Measurements from ENCODE around the gene TIFAB.

TIFAB gene

DNA sequence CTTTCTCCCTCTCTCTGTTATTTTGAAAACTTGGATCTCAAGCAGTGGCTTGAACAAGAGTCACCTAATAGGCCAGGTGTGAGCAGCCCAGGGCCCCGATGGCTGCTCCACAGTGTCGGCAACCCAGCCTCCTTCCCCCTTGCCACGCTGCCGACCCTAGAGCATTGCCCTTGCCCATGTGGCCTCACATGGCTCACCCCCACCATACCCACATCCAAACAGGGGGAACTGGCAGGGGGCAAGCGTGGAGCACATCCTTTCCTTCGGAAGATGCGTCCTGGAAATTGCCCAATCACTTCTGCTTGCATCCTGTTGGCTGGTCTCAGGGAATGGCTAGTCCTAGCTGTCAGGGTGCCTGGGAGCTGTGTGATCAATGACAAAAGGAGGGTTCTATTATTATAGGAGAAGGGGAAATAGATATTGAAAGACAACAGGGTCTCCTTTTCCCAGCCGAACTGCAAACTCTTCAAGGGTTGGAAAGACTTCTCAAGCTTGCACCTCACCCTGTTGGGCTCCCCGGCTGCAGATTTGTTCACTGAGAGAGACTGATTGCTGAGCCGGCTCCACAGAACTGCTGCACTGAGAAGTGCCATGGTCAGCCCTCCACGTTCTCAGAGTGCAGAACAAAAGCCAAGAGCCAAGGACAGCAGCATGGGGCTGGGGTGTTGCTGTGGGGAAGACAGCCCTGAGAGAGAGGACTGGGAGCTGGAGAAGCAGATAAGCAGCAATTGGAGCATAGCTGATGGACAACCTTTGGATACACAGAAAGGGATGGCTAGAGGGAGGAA, 8.3 kb upstream of the TIFAB start:
- TF ChIP-seq, protein P1, sequence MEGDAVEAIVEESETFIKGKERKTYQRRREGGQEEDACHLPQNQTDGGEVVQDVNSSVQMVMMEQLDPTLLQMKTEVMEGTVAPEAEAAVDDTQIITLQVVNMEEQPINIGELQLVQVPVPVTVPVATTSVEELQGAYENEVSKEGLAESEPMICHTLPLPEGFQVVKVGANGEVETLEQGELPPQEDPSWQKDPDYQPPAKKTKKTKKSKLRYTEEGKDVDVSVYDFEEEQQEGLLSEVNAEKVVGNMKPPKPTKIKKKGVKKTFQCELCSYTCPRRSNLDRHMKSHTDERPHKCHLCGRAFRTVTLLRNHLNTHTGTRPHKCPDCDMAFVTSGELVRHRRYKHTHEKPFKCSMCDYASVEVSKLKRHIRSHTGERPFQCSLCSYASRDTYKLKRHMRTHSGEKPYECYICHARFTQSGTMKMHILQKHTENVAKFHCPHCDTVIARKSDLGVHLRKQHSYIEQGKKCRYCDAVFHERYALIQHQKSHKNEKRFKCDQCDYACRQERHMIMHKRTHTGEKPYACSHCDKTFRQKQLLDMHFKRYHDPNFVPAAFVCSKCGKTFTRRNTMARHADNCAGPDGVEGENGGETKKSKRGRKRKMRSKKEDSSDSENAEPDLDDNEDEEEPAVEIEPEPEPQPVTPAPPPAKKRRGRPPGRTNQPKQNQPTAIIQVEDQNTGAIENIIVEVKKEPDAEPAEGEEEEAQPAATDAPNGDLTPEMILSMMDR (IDR thresholded peaks at IDR 0.05; ENCODE audit: low read depth, low read length) = no peak
- no peak for DNase-seq (ENCODE audit: low read depth, low spot score)
- no peak overlapping the region for H3K4me3 ChIP-seq (ENCODE audit: low read depth, low read length)
- in situ Hi-C loops (cut with HindIII; ENCODE audit: low sequenced_read_pairs) = no loop called here

DNA sequence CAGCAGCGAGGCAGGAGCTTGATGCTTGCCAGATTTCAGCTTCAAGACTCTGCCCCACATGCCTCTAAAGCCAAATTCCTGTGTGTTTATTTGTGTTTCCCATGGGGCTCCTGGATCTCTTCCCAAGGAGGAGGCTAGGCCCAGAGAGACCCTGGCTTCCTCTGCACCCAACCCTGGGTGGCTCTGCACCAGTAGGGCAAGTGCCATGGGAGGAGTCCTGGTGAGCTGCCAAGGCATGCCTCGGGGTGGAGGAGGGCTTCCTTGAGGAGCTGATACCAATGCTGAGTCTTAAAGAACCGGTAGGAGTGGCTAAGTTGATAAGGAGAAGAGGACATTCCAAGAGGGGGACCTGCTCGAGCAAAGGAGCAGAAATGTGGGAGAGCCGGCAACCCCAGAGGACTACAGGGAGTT, 6.8 kb upstream of the TIFAB start:
- peak; percentile 13 for DNase-seq (ENCODE audit: low read depth, low spot score)
- H3K4me3 ChIP-seq (ENCODE audit: low read depth, low read length) = no peak overlapping the region
- TF ChIP-seq, protein P1 (IDR thresholded peaks at IDR 0.05; ENCODE audit: low read depth, low read length) = no peak
- in situ Hi-C loops (cut with HindIII; ENCODE audit: low sequenced_read_pairs) = loop anchor here (5.0 kb wide), 1 partner anchor 93 kb away; no protein-coding TSS in a partner anchor

DNA sequence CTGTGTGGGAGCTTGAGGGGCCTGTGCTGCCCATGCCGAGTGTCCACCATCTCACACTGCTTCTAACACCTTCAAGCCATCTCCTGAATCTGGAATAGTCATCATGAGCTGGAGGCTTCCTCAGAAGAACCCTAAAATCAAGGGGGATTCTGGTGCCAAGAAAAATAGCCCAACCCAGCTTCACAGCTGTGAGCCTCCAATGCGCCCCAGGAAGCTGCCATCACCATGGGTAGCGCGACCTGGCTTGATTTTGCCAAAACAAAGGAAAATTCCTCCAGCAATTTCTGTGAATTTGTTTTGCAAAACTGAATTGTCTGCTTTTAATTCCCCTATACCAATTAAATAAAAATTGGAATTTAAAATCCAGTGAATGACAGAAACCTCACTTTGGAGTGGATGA, 6.2 kb upstream of the TIFAB start:
- DNase-seq (ENCODE audit: low read depth, low spot score) = no peak
- in situ Hi-C loops (cut with HindIII; ENCODE audit: low sequenced_read_pairs) = loop anchor here (5.0 kb wide), 1 partner anchor 94 kb away; no protein-coding TSS in a partner anchor
- TF ChIP-seq, protein P1 (IDR thresholded peaks at IDR 0.05; ENCODE audit: low read depth, low read length) = no peak
- no peak overlapping the region for H3K4me3 ChIP-seq (ENCODE audit: low read depth, low read length)

DNA sequence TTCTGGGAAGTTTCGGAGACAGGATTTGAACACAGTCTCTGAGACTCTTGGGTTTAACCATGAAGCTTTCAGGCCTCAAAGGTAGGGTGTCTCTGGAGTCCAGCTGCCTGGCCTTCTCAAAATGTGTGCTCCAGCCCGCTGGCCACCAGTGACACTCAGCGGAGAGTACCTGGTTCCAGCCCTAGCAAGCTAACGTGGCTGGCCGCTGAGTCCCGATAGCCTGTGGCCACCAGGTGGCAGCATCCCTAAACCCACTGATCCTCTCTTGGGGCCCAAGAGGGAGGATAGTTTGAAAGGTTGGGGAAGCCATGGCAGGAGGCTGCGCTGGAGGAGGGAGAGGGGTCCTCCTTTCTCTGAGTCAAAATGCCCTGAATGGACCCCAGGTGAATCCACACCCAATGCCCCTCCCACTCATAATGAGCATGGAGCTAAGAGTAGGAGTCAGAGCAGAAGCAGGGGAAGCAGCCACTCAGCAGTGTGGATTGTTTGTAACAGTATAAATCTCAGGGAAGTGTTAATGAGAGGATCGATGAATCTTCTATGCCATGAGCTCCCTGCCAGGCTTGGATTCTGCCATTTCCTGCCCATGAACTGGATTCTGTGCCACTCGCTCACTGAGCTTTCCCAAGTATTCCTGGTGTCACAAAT, 5.4 kb upstream of the TIFAB start:
- H3K4me3 ChIP-seq (ENCODE audit: low read depth, low read length) = no peak overlapping the region
- DNase-seq (ENCODE audit: low read depth, low spot score) = peak; percentile 48
- TF ChIP-seq, protein P1 (IDR thresholded peaks at IDR 0.05; ENCODE audit: low read depth, low read length) = peak; percentile 90
- in situ Hi-C loops (cut with HindIII; ENCODE audit: low sequenced_read_pairs) = loop anchor here (5.0 kb wide), 1 partner anchor 95 kb away; no protein-coding TSS in a partner anchor

DNA sequence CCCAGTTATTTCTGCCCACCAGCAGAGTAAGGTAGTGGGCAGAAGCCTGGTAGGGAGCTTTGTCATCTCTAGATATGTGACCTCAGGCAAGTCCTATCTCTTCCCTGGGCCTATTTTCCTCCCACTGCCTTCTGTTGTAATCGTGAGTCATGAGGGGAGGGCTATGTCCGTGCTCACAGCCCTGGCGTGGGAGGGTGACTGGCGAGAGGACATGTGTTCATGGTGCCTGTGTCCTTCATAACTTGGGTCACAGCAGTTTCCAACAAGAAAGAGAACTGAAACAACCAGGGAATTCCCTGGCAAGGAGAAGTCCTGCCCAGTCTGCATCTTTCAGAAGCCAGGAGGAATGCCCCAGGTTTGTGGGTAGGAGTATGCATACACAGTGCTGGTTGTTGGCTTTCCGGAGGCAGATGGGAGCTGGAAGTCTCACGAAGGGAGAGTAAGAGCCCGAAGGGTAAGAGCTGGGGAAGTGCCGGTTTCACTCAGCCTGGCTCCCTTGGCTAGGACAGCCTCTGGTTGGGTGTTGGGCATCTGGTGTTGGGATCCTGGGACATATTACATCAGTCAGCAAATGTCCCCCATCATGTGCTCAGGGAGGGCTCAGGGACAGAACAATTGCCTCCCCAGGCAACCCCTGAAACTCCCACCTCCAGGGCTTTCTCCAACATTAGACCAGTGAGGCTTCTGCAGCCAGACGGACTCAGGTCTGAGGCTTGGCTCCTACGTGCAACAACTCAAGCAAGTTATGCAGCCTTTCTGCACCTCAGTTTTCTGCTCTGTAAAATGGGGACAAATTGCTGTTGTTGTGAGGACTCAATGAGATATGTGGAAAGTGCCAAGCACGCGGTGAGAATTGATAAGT, 4.3 kb upstream of the TIFAB start:
- H3K4me3 ChIP-seq (ENCODE audit: low read depth, low read length) = no peak overlapping the region
- TF ChIP-seq, protein P1 (IDR thresholded peaks at IDR 0.05; ENCODE audit: low read depth, low read length) = no peak
- DNase-seq (ENCODE audit: low read depth, low spot score) = peak; percentile 34
- in situ Hi-C loops (cut with HindIII; ENCODE audit: low sequenced_read_pairs) = loop anchor here (5.0 kb wide), 1 partner anchor 96 kb away; no protein-coding TSS in a partner anchor

DNA sequence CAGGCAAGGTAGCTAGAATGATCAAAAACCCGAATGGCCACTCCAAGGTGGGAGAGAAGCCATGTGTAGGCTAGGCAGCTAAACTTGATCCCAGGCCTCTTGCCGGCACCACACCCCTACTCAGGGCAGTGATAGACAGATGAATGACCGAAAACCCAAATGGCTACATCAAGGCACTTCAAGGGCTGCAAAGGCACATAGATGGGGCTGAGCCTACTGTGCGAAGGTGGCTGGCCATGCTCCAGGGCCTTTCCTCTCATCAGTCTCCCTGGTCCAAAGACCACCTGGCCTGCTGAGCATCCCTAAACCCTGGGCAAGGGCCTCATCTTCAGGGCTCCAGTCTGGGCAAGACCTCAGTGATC, 3.7 kb upstream of the TIFAB start:
- in situ Hi-C loops (cut with HindIII; ENCODE audit: low sequenced_read_pairs) = loop anchor here (5.0 kb wide), 1 partner anchor 96 kb away; no protein-coding TSS in a partner anchor
- TF ChIP-seq, protein P1 (IDR thresholded peaks at IDR 0.05; ENCODE audit: low read depth, low read length) = no peak
- H3K4me3 ChIP-seq (ENCODE audit: low read depth, low read length) = no peak overlapping the region
- no peak for DNase-seq (ENCODE audit: low read depth, low spot score)

All from astrocyte of the spinal cord (primary cell).